NOMO-1 (cell line): ENCODE measurements around the gene AVPI1.
"Not testable (repeated sequence)": the region's sequence is repeated elsewhere in the genome, so short reads cannot be mapped to it uniquely, and the experiment has no call there.

Experiments used
- DNase-seq, 2 experiments: peaks; one replicate each; lab custom pipeline; 2025; ENCODE audit not compliant: unreplicated experiment in 2 of 2; lab: John Stamatoyannopoulos, UW

Gene AVPI1

GRCh38 chr10:97642471-97643159, 44.4 kb downstream of the AVPI1 start:
- not testable (repeated sequence) for DNase-seq

- peak; percentile 43 to 74 for DNase-seq
These were observed 45.9 kb downstream of the AVPI1 start for GRCh38 chr10:97640868-97641811.

- DNase-seq: peak; percentile 98 to 99
These were observed 46.7 kb downstream of the AVPI1 start, which contains the start of gene PI4K2A for GRCh38 chr10:97640174-97640867. TSS of gene PI4K2A (plus strand) at chr10:97640671. CDS start at chr10:97640743, 72 bp downstream.

GRCh38 chr10:97639090-97639489, 48.0 kb downstream of the AVPI1 start:
- DNase-seq: not testable (repeated sequence)

- no peak for DNase-seq
These were observed 51.5 kb downstream of the AVPI1 start for GRCh38 chr10:97635577-97635976.

GRCh38 chr10:97633921-97634320, 53.1 kb downstream of the AVPI1 start:
- no peak for DNase-seq

GRCh38 chr10:97632949-97633884, 53.8 kb downstream of the AVPI1 start, which contains the start of gene MORN4:
TSS of gene MORN4 (minus strand) at chr10:97633500. CDS start at chr10:97619653, 13,847 bp downstream.
- peak; percentile 92 to 93 for DNase-seq

- no peak for DNase-seq
These were observed 55.9 kb downstream of the AVPI1 start for GRCh38 chr10:97631098-97631497.

GRCh38 chr10:97629289-97629688, 57.8 kb downstream of the AVPI1 start:
- no peak for DNase-seq

- no peak for DNase-seq
These were observed 58.8 kb downstream of the AVPI1 start for GRCh38 chr10:97628228-97628627.

- DNase-seq: no peak
These were observed 59.3 kb downstream of the AVPI1 start for GRCh38 chr10:97627731-97628130.
